ENCODE data around the gene XPNPEP1. TPM values are rescaled to one million over a fixed set of nuclear protein-coding genes. Genes with fewer than 3 reads are reported as not detected.
A peak's percentile ranks its signal among the peaks of the same experiment; 100 is the strongest.

The XPNPEP1 gene
- total and polyA plus RNA-seq, 2 donors from 2014 or later = 34.4 to 62.4 TPM

DNA sequence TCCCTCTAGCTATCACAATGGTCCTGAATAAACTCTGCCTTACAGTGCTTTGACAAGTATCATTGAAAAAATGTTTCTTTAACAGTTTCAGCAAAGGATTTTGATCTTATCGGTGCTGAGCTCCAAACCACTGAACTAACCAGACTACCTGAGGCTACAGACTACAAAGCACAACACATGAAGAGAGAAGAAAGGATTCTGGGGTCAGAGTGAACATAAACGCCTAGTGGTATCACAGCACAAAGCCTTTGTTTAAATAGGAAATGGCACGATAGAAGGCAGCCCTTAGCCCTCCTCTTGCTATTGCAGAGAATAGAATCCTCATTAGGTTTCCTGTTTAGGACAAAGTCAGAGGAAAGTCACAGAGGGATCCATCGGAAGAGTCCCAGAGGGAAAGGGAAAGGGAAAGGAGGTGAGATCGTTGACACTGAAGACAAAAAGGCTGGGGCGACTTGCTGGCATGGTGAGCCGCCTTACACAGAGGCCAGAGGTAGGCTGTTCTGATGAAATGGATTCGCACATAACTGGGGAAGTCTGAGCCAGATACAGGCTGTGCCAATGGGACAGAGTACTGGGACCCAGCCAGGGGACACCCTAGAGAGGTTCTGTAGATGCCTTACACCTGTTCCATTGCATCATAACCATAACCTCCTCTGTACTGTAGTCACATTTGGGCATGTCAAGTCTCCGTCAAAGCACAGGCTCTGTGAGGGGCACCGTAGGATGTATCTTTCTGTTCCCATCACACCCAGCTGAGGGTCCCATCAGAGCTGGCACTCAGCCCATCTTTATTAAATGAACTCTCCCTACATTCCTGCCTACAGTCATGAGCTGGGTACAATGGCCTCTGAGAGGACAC, 71.5 kb downstream of the XPNPEP1 start:
- H3K27me3 ChIP-seq (ENCODE audit: control insufficient read depth, insufficient read depth, low read length) = no peaks in the 10 kb centered on the region
- intact Hi-C loops (cut with DNase I) = no loop called here
- no peak overlapping the region for H3K27ac ChIP-seq (ENCODE audit: low read depth in 2 of 2, low read length in 2 of 2)
- no peaks in the 10 kb centered on the region for H3K36me3 ChIP-seq (ENCODE audit: control insufficient read depth in 2 of 3, insufficient read depth in 3 of 3, low read length in 3 of 3)
- TF ChIP-seq, protein P1, sequence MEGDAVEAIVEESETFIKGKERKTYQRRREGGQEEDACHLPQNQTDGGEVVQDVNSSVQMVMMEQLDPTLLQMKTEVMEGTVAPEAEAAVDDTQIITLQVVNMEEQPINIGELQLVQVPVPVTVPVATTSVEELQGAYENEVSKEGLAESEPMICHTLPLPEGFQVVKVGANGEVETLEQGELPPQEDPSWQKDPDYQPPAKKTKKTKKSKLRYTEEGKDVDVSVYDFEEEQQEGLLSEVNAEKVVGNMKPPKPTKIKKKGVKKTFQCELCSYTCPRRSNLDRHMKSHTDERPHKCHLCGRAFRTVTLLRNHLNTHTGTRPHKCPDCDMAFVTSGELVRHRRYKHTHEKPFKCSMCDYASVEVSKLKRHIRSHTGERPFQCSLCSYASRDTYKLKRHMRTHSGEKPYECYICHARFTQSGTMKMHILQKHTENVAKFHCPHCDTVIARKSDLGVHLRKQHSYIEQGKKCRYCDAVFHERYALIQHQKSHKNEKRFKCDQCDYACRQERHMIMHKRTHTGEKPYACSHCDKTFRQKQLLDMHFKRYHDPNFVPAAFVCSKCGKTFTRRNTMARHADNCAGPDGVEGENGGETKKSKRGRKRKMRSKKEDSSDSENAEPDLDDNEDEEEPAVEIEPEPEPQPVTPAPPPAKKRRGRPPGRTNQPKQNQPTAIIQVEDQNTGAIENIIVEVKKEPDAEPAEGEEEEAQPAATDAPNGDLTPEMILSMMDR (IDR thresholded peaks at IDR 0.05; ENCODE audit: borderline replicate concordance, extremely low read depth, insufficient read depth) = no peak
- H3K4me3 ChIP-seq (ENCODE audit: low read length in 3 of 3) = no peak overlapping the region
- no peak overlapping the region for H3K9ac ChIP-seq (ENCODE audit: low read length in 3 of 3)
- H3K4me1 ChIP-seq (ENCODE audit: control insufficient read depth in 2 of 3, insufficient read depth in 2 of 3, low read depth in 1 of 3, low read length in 3 of 3) = no peaks in the 10 kb centered on the region
- DNase-seq (no peak), FAIRE-seq (no peak)
- no peaks in the 10 kb centered on the region for H3K9me3 ChIP-seq (ENCODE audit: control insufficient read depth in 2 of 3, insufficient read depth in 1 of 3, low read length in 3 of 3)

GRCh38 chr10:109846832-109847231, 76.5 kb downstream of the XPNPEP1 start:
- no peaks in the 10 kb centered on the region for H3K9me3 ChIP-seq (ENCODE audit: control insufficient read depth in 2 of 3, insufficient read depth in 1 of 3, low read length in 3 of 3)
- no peak overlapping the region for H3K9ac ChIP-seq (ENCODE audit: low read length in 3 of 3)
- H3K27me3 ChIP-seq (ENCODE audit: control insufficient read depth, insufficient read depth, low read length) = no peaks in the 10 kb centered on the region
- no peak overlapping the region for H3K27ac ChIP-seq (ENCODE audit: low read depth in 2 of 2, low read length in 2 of 2)
- H3K36me3 ChIP-seq (ENCODE audit: control insufficient read depth in 2 of 3, insufficient read depth in 3 of 3, low read length in 3 of 3) = no peaks in the 10 kb centered on the region
- DNase-seq (peak in 1 of 5 donors; percentile 19), FAIRE-seq (no peak)
- intact Hi-C loops (cut with DNase I) = no loop called here
- no peaks in the 10 kb centered on the region for H3K4me1 ChIP-seq (ENCODE audit: control insufficient read depth in 2 of 3, insufficient read depth in 2 of 3, low read depth in 1 of 3, low read length in 3 of 3)
- TF ChIP-seq, protein P1 (IDR thresholded peaks at IDR 0.05; ENCODE audit: borderline replicate concordance, extremely low read depth, insufficient read depth) = no peak
- H3K4me3 ChIP-seq (ENCODE audit: low read length in 3 of 3) = no peak overlapping the region

DNA sequence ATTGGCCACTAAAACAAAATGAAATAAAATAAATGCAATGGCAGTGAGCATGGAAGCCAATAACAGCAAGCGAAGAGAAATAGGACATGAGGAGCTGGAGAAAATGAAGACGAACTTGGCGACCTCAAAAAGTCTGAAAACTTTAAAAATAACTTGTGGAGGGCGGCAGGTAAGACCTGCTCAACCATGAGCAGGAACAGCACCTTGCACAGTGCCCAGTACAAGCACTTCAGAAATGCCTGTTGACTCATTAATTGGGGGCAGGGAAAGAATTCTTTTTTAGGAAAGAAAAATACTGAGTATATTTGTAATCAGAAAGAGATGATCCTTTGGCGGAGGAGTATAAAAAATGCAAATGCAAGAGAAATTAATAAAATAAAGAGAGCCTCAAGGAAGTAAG, 78.0 kb downstream of the XPNPEP1 start:
- no peak overlapping the region for H3K4me3 ChIP-seq (ENCODE audit: low read length in 3 of 3)
- FAIRE-seq = no peak
- H3K27me3 ChIP-seq (ENCODE audit: control insufficient read depth, insufficient read depth, low read length) = no peaks in the 10 kb centered on the region
- intact Hi-C loops (cut with DNase I) = no loop called here
- no peak for DNase-seq
- H3K9ac ChIP-seq (ENCODE audit: low read length in 3 of 3) = no peak overlapping the region
- no peaks in the 10 kb centered on the region for H3K4me1 ChIP-seq (ENCODE audit: control insufficient read depth in 2 of 3, insufficient read depth in 2 of 3, low read depth in 1 of 3, low read length in 3 of 3)
- no peaks in the 10 kb centered on the region for H3K9me3 ChIP-seq (ENCODE audit: control insufficient read depth in 2 of 3, insufficient read depth in 1 of 3, low read length in 3 of 3)
- H3K36me3 ChIP-seq (ENCODE audit: control insufficient read depth in 2 of 3, insufficient read depth in 3 of 3, low read length in 3 of 3) = no peaks in the 10 kb centered on the region
- no peak overlapping the region for H3K27ac ChIP-seq (ENCODE audit: low read depth in 2 of 2, low read length in 2 of 2)
- TF ChIP-seq, protein P1 (IDR thresholded peaks at IDR 0.05; ENCODE audit: borderline replicate concordance, extremely low read depth, insufficient read depth) = no peak

Measured in kidney (tissue), 14 donors.